ENCODE results near the gene TXNDC16. TPM values are rescaled to one million over a fixed set of nuclear protein-coding genes. Genes with fewer than 3 reads are reported as not detected.

TXNDC16 gene
- total and polyA plus RNA-seq, 2 donors from 2014 or later: 2.6 to 7.3 TPM

DNA sequence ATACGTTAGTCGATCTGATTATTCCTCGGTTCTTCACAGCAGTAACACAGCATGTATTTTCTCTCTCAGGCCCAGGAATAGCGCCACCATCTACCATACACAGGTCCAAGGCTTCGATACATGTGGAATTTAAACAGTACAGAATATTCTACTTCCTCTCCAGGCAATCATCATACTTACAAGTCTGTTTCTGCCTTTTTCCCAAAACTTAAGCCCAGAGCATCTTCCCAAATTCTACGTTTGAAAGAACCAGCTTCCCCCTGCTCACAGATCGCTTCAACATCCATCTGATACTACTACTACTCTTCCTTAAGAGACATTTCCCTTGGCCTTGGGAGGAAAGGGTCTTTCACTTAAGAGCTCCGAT lies 626 bp downstream of the TXNDC16 start:
- Histone ChIP-seq H3K4me3 (ENCODE audit: low read length in 3 of 3) (peak overlapping the region; percentile 70 to 95 (median 89)), H3K27me3 (ENCODE audit: control insufficient read depth, insufficient read depth, low read length) (no peaks in the 10 kb centered on the region), H3K9ac (ENCODE audit: low read length in 3 of 3) (peak overlapping the region; percentile 70 to 87 (median 87)), H3K36me3 (ENCODE audit: control insufficient read depth in 2 of 3, insufficient read depth in 3 of 3, low read length in 3 of 3) (no peaks in the 10 kb centered on the region), H3K27ac (ENCODE audit: low read depth in 2 of 2, low read length in 2 of 2) (peak overlapping the region; percentile 78 to 88), H3K9me3 (ENCODE audit: control insufficient read depth in 2 of 3, insufficient read depth in 1 of 3, low read length in 3 of 3) (no peaks in the 10 kb centered on the region), H3K4me1 (ENCODE audit: control insufficient read depth in 2 of 3, insufficient read depth in 2 of 3, low read depth in 1 of 3, low read length in 3 of 3) (peaks cover 0 to 15% (median 11%) of the 10 kb centered on the region in 3 donors)
- DNase-seq: peak in 2 of 5 donors; percentile 57 to 77
- no peak for FAIRE-seq
- peak; percentile 14 for TF ChIP-seq CTCF (IDR thresholded peaks at IDR 0.05; ENCODE audit: borderline replicate concordance, extremely low read depth, insufficient read depth)
- intact Hi-C loops (cut with DNase I): no loop called here

- intact Hi-C loops (cut with DNase I): no loop called here
- no peaks in the 10 kb centered on the region for H3K36me3 ChIP-seq (ENCODE audit: control insufficient read depth in 2 of 3, insufficient read depth in 3 of 3, low read length in 3 of 3)
- peaks cover 0 to 15% (median 11%) of the 10 kb centered on the region in 3 donors for H3K4me1 ChIP-seq (ENCODE audit: control insufficient read depth in 2 of 3, insufficient read depth in 2 of 3, low read depth in 1 of 3, low read length in 3 of 3)
- no peak for TF ChIP-seq CTCF (IDR thresholded peaks at IDR 0.05; ENCODE audit: borderline replicate concordance, extremely low read depth, insufficient read depth)
- no peaks in the 10 kb centered on the region for H3K9me3 ChIP-seq (ENCODE audit: control insufficient read depth in 2 of 3, insufficient read depth in 1 of 3, low read length in 3 of 3)
- peak overlapping the region in 2 of 3 donors; percentile 70 to 87 for H3K9ac ChIP-seq (ENCODE audit: low read length in 3 of 3)
- FAIRE-seq (no peak), DNase-seq (no peak)
- H3K27ac ChIP-seq (ENCODE audit: low read depth in 2 of 2, low read length in 2 of 2): no peak overlapping the region
- H3K4me3 ChIP-seq (ENCODE audit: low read length in 3 of 3): peak overlapping the region; percentile 70 to 95 (median 89)
- no peaks in the 10 kb centered on the region for H3K27me3 ChIP-seq (ENCODE audit: control insufficient read depth, insufficient read depth, low read length)
Observed at GRCh38 chr14:52551205-52551604, 1.1 kb downstream of the TXNDC16 start.

GRCh38 chr14:52550661-52551060 lies 1.6 kb downstream of the TXNDC16 start:
- H3K36me3 ChIP-seq (ENCODE audit: control insufficient read depth in 2 of 3, insufficient read depth in 3 of 3, low read length in 3 of 3): no peaks in the 10 kb centered on the region
- no peak for TF ChIP-seq CTCF (IDR thresholded peaks at IDR 0.05; ENCODE audit: borderline replicate concordance, extremely low read depth, insufficient read depth)
- H3K9me3 ChIP-seq (ENCODE audit: control insufficient read depth in 2 of 3, insufficient read depth in 1 of 3, low read length in 3 of 3): no peaks in the 10 kb centered on the region
- H3K4me3 ChIP-seq (ENCODE audit: low read length in 3 of 3): peak overlapping the region in 1 of 3 donors; percentile 89
- H3K27me3 ChIP-seq (ENCODE audit: control insufficient read depth, insufficient read depth, low read length): no peaks in the 10 kb centered on the region
- peaks cover 0 to 15% (median 11%) of the 10 kb centered on the region in 3 donors for H3K4me1 ChIP-seq (ENCODE audit: control insufficient read depth in 2 of 3, insufficient read depth in 2 of 3, low read depth in 1 of 3, low read length in 3 of 3)
- peak overlapping the region in 1 of 3 donors; percentile 22 for H3K9ac ChIP-seq (ENCODE audit: low read length in 3 of 3)
- intact Hi-C loops (cut with DNase I): no loop called here
- no peak for FAIRE-seq
- H3K27ac ChIP-seq (ENCODE audit: low read depth in 2 of 2, low read length in 2 of 2): no peak overlapping the region
- no peak for DNase-seq

- Histone ChIP-seq H3K27me3 (ENCODE audit: control insufficient read depth, insufficient read depth, low read length) (no peaks in the 10 kb centered on the region), H3K9ac (ENCODE audit: low read length in 3 of 3) (no peak overlapping the region), H3K9me3 (ENCODE audit: control insufficient read depth in 2 of 3, insufficient read depth in 1 of 3, low read length in 3 of 3) (no peaks in the 10 kb centered on the region), H3K4me1 (ENCODE audit: control insufficient read depth in 2 of 3, insufficient read depth in 2 of 3, low read depth in 1 of 3, low read length in 3 of 3) (peaks cover 0 to 9% (median 3%) of the 10 kb centered on the region in 3 donors), H3K36me3 (ENCODE audit: control insufficient read depth in 2 of 3, insufficient read depth in 3 of 3, low read length in 3 of 3) (no peaks in the 10 kb centered on the region), H3K4me3 (ENCODE audit: low read length in 3 of 3) (no peak overlapping the region), H3K27ac (ENCODE audit: low read depth in 2 of 2, low read length in 2 of 2) (no peak overlapping the region)
- FAIRE-seq (no peak), DNase-seq (no peak)
- intact Hi-C loops (cut with DNase I): no loop called here
- TF ChIP-seq CTCF (IDR thresholded peaks at IDR 0.05; ENCODE audit: borderline replicate concordance, extremely low read depth, insufficient read depth): no peak
Observed at GRCh38 chr14:52547526-52547925, 4.8 kb downstream of the TXNDC16 start.
